Loucy (cell line): ENCODE data around the gene RIPK4.

ENCODE experiments used
- H2AFZ ChIP-seq: fragments of 200-600 bp; sonication (generic); 2 replicates; pipeline ENCODE4 v1.6.0; 2016; ENCODE audit warnings: antibody characterized with exemption, mild to moderate bottlenecking, low read length, moderate library complexity
- H3F3A ChIP-seq: fragments of 200-600 bp; 2 replicates; pipeline ENCODE4 v1.6.0; 2016; ENCODE audit warnings: antibody characterized with exemption, low read depth, mild to moderate bottlenecking
- H3K27me3 ChIP-seq: fragments of 200-600 bp; sonication (generic); 2 replicates; pipeline ENCODE4 v1.6.1; 2014; ENCODE audit warnings: low read length, mild to moderate bottlenecking; ENCODE audit not compliant: insufficient read depth, poor library complexity, severe bottlenecking
- H3K36me3 ChIP-seq: fragments of 200-600 bp; sonication (generic); 2 replicates; pipeline ENCODE4 v1.6.1; 2016; ENCODE audit warnings: low read length; ENCODE audit not compliant: insufficient read depth
- H3K4me1 ChIP-seq: fragments of 200-600 bp; sonication (generic); 2 replicates; pipeline ENCODE4 v1.5.1; 2014; ENCODE audit warnings: low read length, mild to moderate bottlenecking; ENCODE audit not compliant: insufficient read depth, poor library complexity, severe bottlenecking
- H3K4me2 ChIP-seq: fragments of 200-600 bp; sonication (generic); 2 replicates; pipeline ENCODE4 v1.6.0; 2014; ENCODE audit warnings: antibody characterized with exemption, low read length, low read depth, mild to moderate bottlenecking; ENCODE audit not compliant: poor library complexity, severe bottlenecking
- H3K4me3 ChIP-seq: fragments of 200-600 bp; sonication (generic); 2 replicates; pipeline ENCODE4 v1.5.1; 2014; ENCODE audit warnings: low read length, mild to moderate bottlenecking, mixed read lengths; ENCODE audit not compliant: poor library complexity, severe bottlenecking
- H3K79me2 ChIP-seq: fragments of 200-600 bp; sonication (generic); 2 replicates; pipeline ENCODE4 v1.6.1; 2014; ENCODE audit warnings: low read length; ENCODE audit not compliant: insufficient read depth
- H3K9ac ChIP-seq: fragments of 200-600 bp; sonication (generic); 2 replicates; pipeline ENCODE4 v1.6.0; 2014; ENCODE audit warnings: mild to moderate bottlenecking, low read depth, low read length, moderate library complexity; ENCODE audit not compliant: poor library complexity, severe bottlenecking
- H3K9me2 ChIP-seq: fragments of 200-600 bp; sonication (generic); replicated peaks from 2 replicates; pipeline ENCODE4 v1.6.1; 2016; ENCODE audit warnings: low read depth, low read length, mixed read lengths
- H3K9me3 ChIP-seq: fragments of 200-600 bp; sonication (generic); 2 replicates; pipeline ENCODE4 v1.6.1; 2014; ENCODE audit warnings: mild to moderate bottlenecking, antibody characterized with exemption, low read length, low read depth; ENCODE audit not compliant: insufficient read depth
- H4K20me1 ChIP-seq: fragments of 200-600 bp; sonication (generic); 2 replicates; pipeline ENCODE4 v1.6.0; 2014; ENCODE audit warnings: antibody characterized with exemption, low read length, mild to moderate bottlenecking; ENCODE audit not compliant: insufficient read depth, poor library complexity, severe bottlenecking
- EZH2phosphoT487 ChIP-seq: fragments of 200-600 bp; IDR thresholded peaks from 2 replicates; pipeline ENCODE4 v1.6.1; 2018; ENCODE audit warnings: antibody characterized with exemption, mild to moderate bottlenecking, moderate library complexity, borderline replicate concordance
- TF ChIP-seq, protein P1 (sequence below): fragments of 200-600 bp; sonication (generic); conservative IDR thresholded peaks from 2 replicates; pipeline ENCODE4 v1.5.1; 2014; ENCODE audit warnings: mild to moderate bottlenecking, antibody characterized with exemption, low read length

Gene RIPK4

GRCh38 chr21:41711416-41712007 lies 55.3 kb downstream of the RIPK4 start:
- Histone ChIP-seq H4K20me1 (no peaks in the 10 kb centered on the region), H3K9me2 (no peaks in the 10 kb centered on the region), H3K79me2 (no peaks in the 10 kb centered on the region), H3K4me3 (no peak overlapping the region), H3K4me2 (no peak overlapping the region), H3K4me1 (peaks cover 8% of the 10 kb centered on the region), H2AFZ (no peak overlapping the region), H3K27me3 (no peaks in the 10 kb centered on the region), H3K9me3 (no peaks in the 10 kb centered on the region), H3K36me3 (no peaks in the 10 kb centered on the region), H3F3A (no peaks in the 10 kb centered on the region), H3K9ac (no peak overlapping the region)
- TF ChIP-seq, protein P1, sequence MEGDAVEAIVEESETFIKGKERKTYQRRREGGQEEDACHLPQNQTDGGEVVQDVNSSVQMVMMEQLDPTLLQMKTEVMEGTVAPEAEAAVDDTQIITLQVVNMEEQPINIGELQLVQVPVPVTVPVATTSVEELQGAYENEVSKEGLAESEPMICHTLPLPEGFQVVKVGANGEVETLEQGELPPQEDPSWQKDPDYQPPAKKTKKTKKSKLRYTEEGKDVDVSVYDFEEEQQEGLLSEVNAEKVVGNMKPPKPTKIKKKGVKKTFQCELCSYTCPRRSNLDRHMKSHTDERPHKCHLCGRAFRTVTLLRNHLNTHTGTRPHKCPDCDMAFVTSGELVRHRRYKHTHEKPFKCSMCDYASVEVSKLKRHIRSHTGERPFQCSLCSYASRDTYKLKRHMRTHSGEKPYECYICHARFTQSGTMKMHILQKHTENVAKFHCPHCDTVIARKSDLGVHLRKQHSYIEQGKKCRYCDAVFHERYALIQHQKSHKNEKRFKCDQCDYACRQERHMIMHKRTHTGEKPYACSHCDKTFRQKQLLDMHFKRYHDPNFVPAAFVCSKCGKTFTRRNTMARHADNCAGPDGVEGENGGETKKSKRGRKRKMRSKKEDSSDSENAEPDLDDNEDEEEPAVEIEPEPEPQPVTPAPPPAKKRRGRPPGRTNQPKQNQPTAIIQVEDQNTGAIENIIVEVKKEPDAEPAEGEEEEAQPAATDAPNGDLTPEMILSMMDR, result no peak
- TF ChIP-seq EZH2phosphoT487, result no peak

DNA sequence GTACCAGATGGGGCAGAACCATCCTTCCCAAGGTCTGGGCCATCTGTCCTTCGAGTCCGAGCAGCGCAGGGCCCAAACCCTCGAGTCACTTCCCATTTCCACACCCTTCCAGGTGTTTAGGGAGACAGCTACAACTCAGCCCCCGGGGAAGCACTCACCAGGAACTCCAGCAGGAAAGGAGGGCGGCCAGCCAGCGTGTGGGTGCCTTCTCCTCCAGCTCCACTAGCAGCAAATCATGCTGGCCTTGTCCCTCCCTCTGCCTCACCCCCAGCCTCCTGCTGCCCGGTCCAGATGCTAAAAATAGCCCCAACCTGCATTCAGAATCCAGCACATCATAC lies 56.1 kb downstream of the RIPK4 start:
- no peaks in the 10 kb centered on the region for H4K20me1 ChIP-seq
- no peaks in the 10 kb centered on the region for H3K36me3 ChIP-seq
- H3K4me3 ChIP-seq, result no peak overlapping the region
- no peak overlapping the region for H2AFZ ChIP-seq
- H3K27me3 ChIP-seq, result no peaks in the 10 kb centered on the region
- H3K9me3 ChIP-seq, result no peaks in the 10 kb centered on the region
- H3K4me2 ChIP-seq, result no peak overlapping the region
- H3F3A ChIP-seq, result no peaks in the 10 kb centered on the region
- TF ChIP-seq EZH2phosphoT487, result no peak
- TF ChIP-seq, protein P1, result no peak
- H3K9me2 ChIP-seq, result no peaks in the 10 kb centered on the region
- no peak overlapping the region for H3K9ac ChIP-seq
- peaks cover 8% of the 10 kb centered on the region for H3K4me1 ChIP-seq
- H3K79me2 ChIP-seq, result no peaks in the 10 kb centered on the region

DNA sequence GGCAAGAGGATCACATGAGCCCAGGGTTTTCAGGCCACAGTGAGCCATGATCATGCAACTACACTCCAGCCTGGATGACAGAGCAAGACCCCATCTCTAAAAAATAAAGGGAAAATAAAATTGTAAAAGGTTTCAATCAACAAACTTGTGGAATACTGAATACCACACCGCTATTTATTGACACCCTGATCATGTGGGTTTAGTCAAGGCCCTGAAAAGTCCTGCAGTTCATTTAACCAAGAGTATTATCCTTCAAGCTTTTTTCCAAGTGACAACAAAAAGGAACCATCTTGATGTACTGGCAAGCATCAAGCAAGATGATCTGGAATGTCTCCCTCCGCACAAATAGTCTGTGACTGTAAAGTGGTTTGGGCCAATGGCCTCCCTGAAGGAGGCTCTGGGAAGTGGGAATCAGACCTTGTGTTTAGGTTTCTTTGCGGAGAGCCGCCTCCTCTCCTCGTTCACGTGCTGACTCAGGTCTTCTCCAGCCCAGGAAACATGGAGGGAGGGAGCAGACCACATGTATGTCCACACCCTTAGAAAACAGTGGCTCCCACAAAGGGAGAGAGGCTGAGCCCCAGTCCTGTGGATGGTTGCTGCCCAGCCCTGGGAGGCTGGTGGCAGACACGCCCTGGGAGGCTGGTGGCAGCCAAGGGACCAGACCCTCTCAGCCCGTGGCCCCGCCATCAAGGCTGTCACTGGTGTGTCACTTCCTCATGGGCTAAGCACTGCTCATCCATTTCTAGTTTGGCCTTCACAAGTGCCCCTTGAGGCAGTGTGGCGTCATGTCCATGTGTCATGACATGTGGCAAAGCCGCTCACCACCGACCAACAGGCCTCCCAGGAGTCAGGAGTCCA lies 56.7 kb downstream of the RIPK4 start:
- H3K27me3 ChIP-seq, result no peaks in the 10 kb centered on the region

More for the DNA sequence above, 56.7 kb downstream of the RIPK4 start:
- H3K9me2 ChIP-seq, result no peaks in the 10 kb centered on the region
- no peaks in the 10 kb centered on the region for H3K9me3 ChIP-seq
- no peak overlapping the region for H3K4me2 ChIP-seq
- H3K79me2 ChIP-seq, result no peaks in the 10 kb centered on the region
- H3K4me3 ChIP-seq, result no peak overlapping the region
- H3K4me1 ChIP-seq, result peaks cover 8% of the 10 kb centered on the region
- no peak for TF ChIP-seq EZH2phosphoT487
- TF ChIP-seq, protein P1, result no peak
- no peaks in the 10 kb centered on the region for H3F3A ChIP-seq
- no peaks in the 10 kb centered on the region for H3K36me3 ChIP-seq
- H3K9ac ChIP-seq, result no peak overlapping the region
- H4K20me1 ChIP-seq, result no peaks in the 10 kb centered on the region
- H2AFZ ChIP-seq, result no peak overlapping the region
